HCT116 (cell line): ENCODE data around the gene TRMT2A. TPM values are rescaled to one million over a fixed set of nuclear protein-coding genes. Genes with fewer than 3 reads are reported as not detected.

Experiments used
- ATAC-seq: fragments of 200-7000 bp; cut with Tn5 transposase; 2 replicates; pipeline ENCODE4 v1.9.1; 2020; ENCODE audit warnings: mild to moderate bottlenecking, moderate library complexity
- BruUV-seq: library from RNA; stranded (reverse); fragments of 400-500 nt; replicated peaks from 2 replicates; lab custom pipeline; 2021; lab: Mats Ljungman, UMichigan
- CTCF ChIA-PET: fragments of 300-600 bp; sonication (Branson Sonifier 250); formaldehyde crosslinking; loops from one replicate; lab custom pipeline; 2021; ENCODE audit warnings: antibody characterized with exemption; lab: Charles Lee
- POLR2A ChIA-PET: fragments of 300-600, 350-600 bp; sonication (Branson Sonifier 250); formaldehyde crosslinking; loops from one replicate; lab custom pipeline; 2021; ENCODE audit warnings: antibody characterized with exemption; lab: Charles Lee
- RAD21 ChIA-PET, 2 experiments: fragments of 300-600 bp; sonication (Branson Sonifier 250); formaldehyde crosslinking; loops; one replicate each; lab custom pipeline; 2023; ENCODE audit warnings: low total read pairs in 2 of 2; ENCODE audit not compliant: uncharacterized antibody in 2 of 2, unreplicated experiment in 2 of 2, low non-redundant PET in 1 of 2; lab: Charles Lee
- DNase-seq: peaks from one replicate; pipeline ENCODE4 v3.0.0-alpha.2; 2010; ENCODE audit warnings: low read depth, low spot score
- H2AFZ ChIP-seq: fragments of 200-600 bp; shearing (Covaris generic), sonication (generic); 2 replicates; pipeline ENCODE4 v1.6.1; 2017; ENCODE audit warnings: low read depth, mixed run types, mixed read lengths, antibody characterized with exemption, low read length; ENCODE audit not compliant: poor library complexity, severe bottlenecking
- H3K27ac ChIP-seq: 2 replicates; pipeline ENCODE4 v1.5.1; 2012; ENCODE audit warnings: low read depth, low read length
- H3K27me3 ChIP-seq: fragments of 200-600 bp; sonication (generic); 2 replicates; pipeline ENCODE4 v1.6.1; 2016; ENCODE audit warnings: mixed run types, low read length, mixed read lengths; ENCODE audit not compliant: insufficient read depth
- H3K36me3 ChIP-seq, 2 experiments: fragments of 200-500 bp in 1 of 2; fragments of 200-600 bp in 1 of 2; sonication (Bioruptor generic) in 1 of 2; sonication (generic) in 1 of 2; 2 replicates each; pipeline versions ENCODE4 v1.5.1 to v1.6.1; 2014 to 2016; ENCODE audit warnings: low read length in 2 of 2, inconsistent platforms in 1 of 2, mixed read lengths in 1 of 2, mixed run types in 1 of 2; ENCODE audit not compliant: insufficient read depth in 2 of 2, control insufficient read depth in 1 of 2
- H3K4me1 ChIP-seq, 2 experiments: fragments of 200-600 bp in 1 of 2; sonication (generic) in 1 of 2; 2 replicates each; pipeline versions ENCODE4 v1.5.1 to v1.6.1; 2012 to 2017; ENCODE audit warnings: low read length in 2 of 2, inconsistent platforms in 1 of 2, mild to moderate bottlenecking in 1 of 2, mixed read lengths in 1 of 2, mixed run types in 1 of 2, moderate library complexity in 1 of 2; ENCODE audit not compliant: insufficient read depth in 2 of 2, control insufficient read depth in 1 of 2
- H3K4me2 ChIP-seq: fragments of 200-600 bp; sonication (generic); 2 replicates; pipeline ENCODE4 v1.6.1; 2017; ENCODE audit warnings: mixed run types, low read length, mixed read lengths
- H3K4me3 ChIP-seq, 2 experiments: fragments of 200-600 bp in 1 of 2; sonication (generic) in 1 of 2; replicated peaks in 1 of 2; 2 replicates each; pipeline ENCODE4 v1.5.1; 2011 to 2016; ENCODE audit warnings: low read length in 2 of 2, control low read depth in 1 of 2, low read depth in 1 of 2, mild to moderate bottlenecking in 1 of 2, mixed read lengths in 1 of 2, mixed run types in 1 of 2
- H3K79me2 ChIP-seq: fragments of 200-600 bp; sonication (generic); 2 replicates; pipeline ENCODE4 v1.6.1; 2017; ENCODE audit warnings: mild to moderate bottlenecking, mixed run types, low read length, moderate library complexity, mixed read lengths; ENCODE audit not compliant: insufficient read depth
- H3K9ac ChIP-seq: fragments of 200-600 bp; sonication (generic); 2 replicates; pipeline ENCODE4 v1.6.1; 2016; ENCODE audit warnings: low read length, mixed read lengths
- H3K9me2 ChIP-seq: fragments of 200-600 bp; sonication (generic), shearing (Covaris generic); 2 replicates; pipeline ENCODE4 v1.6.1; 2017; ENCODE audit warnings: mixed run types, mild to moderate bottlenecking, moderate library complexity; ENCODE audit not compliant: insufficient read depth
- H3K9me3 ChIP-seq, 2 experiments: fragments of 200-500 bp in 1 of 2; fragments of 200-600 bp in 1 of 2; sonication (Bioruptor generic) in 1 of 2; sonication (generic) in 1 of 2; 2 replicates each; pipeline ENCODE4 v1.6.1; 2014 to 2017; ENCODE audit warnings: low read length in 2 of 2, mixed read lengths in 2 of 2, inconsistent platforms in 1 of 2, low read depth in 1 of 2, mild to moderate bottlenecking in 1 of 2, mixed run types in 1 of 2, moderate library complexity in 1 of 2; ENCODE audit not compliant: control insufficient read depth in 1 of 2, insufficient read depth in 1 of 2
- H4K20me1 ChIP-seq: fragments of 200-600 bp; sonication (generic), shearing (Covaris generic); 2 replicates; pipeline ENCODE4 v1.6.1; 2017; ENCODE audit warnings: mixed run types, mild to moderate bottlenecking, moderate library complexity; ENCODE audit not compliant: insufficient read depth
- CTCF ChIP-seq, 3 experiments: fragments of 200-600 bp in 1 of 3; sonication (generic) in 1 of 3; IDR thresholded peaks in 2 of 3; conservative IDR thresholded peaks in 1 of 3; 2 replicates each; pipeline ENCODE4 v1.5.1; 2012 to 2017; ENCODE audit warnings: low read depth in 2 of 3, low read length in 2 of 3, antibody characterized with exemption in 1 of 3, borderline replicate concordance in 1 of 3, control low read depth in 1 of 3, mild to moderate bottlenecking in 1 of 3, mixed read lengths in 1 of 3, mixed run types in 1 of 3, moderate library complexity in 1 of 3; ENCODE audit not compliant: insufficient read depth in 1 of 3
- POLR2A ChIP-seq: IDR thresholded peaks from 2 replicates; pipeline ENCODE4 v1.7.0; 2011; ENCODE audit warnings: borderline replicate concordance; ENCODE audit not compliant: insufficient read depth, insufficient read length; ENCODE audit errors: extremely low read depth
- SIN3A ChIP-seq: IDR thresholded peaks from 2 replicates; pipeline ENCODE4 v1.6.1; 2012; ENCODE audit warnings: low read depth
- SP1 ChIP-seq: IDR thresholded peaks from 2 replicates; pipeline ENCODE4 v1.6.1; 2012; ENCODE audit warnings: low read depth
- SRF ChIP-seq: IDR thresholded peaks from 2 replicates; pipeline ENCODE4 v1.6.1; 2012; ENCODE audit warnings: low read depth
- TCF7L2 ChIP-seq: IDR thresholded peaks from 2 replicates; pipeline ENCODE4 v1.7.0; 2011; ENCODE audit warnings: borderline replicate concordance, inconsistent platforms; ENCODE audit not compliant: insufficient read depth, insufficient read length; ENCODE audit errors: extremely low read depth
- YY1 ChIP-seq: IDR thresholded peaks from 2 replicates; pipeline ENCODE4 v1.6.1; 2011; ENCODE audit warnings: low read length, low read depth, moderate library complexity, mild to moderate bottlenecking; ENCODE audit not compliant: insufficient replicate concordance; ENCODE audit errors: extremely low read depth
- ZBTB33 ChIP-seq: IDR thresholded peaks from 2 replicates; pipeline ENCODE4 v1.6.1; 2011; ENCODE audit warnings: mild to moderate bottlenecking, low read length, moderate library complexity; ENCODE audit not compliant: insufficient replicate concordance; ENCODE audit errors: extremely low read depth
- intact Hi-C: fragments of 100-400 bp; cut with micrococcal nuclease; formaldehyde crosslinking; loops from 2 replicates; pipeline ENCODE4 v1.10.0; 2022
- total RNA-seq: library from RNA; stranded (reverse); gene quantifications from one replicate; pipeline ENCODE4 v1.2.1, GENCODE V29; 2021; ENCODE audit not compliant: unreplicated experiment

Gene TRMT2A
- total RNA-seq, 1 experiment from 2014 or later = 67.3 TPM

GRCh38 chr22:20063271-20064139 is 53.5 kb downstream of the TRMT2A start:
- ATAC-seq (peak; percentile 48), DNase-seq (no peak)
- ChIA-PET POLR2A (interaction anchor here (0.8 kb wide), 1 partner anchor 79 kb away, joined by 4 read pairs; no protein-coding TSS in a partner anchor), RAD21 (no interaction called here), CTCF (interaction anchor here (0.8 kb wide), 1 partner anchor 14 kb away, joined by 3 read pairs; no protein-coding TSS in a partner anchor)
- H3K36me3 ChIP-seq = no peaks in the 10 kb centered on the region
- no peak overlapping the region for H3K9ac ChIP-seq
- no peak overlapping the region for H2AFZ ChIP-seq
- TF ChIP-seq SRF = no peak
- TF ChIP-seq POLR2A = no peak
- TF ChIP-seq CTCF (IDR thresholded peaks at IDR 0.05 in 2 of 3, conservative IDR thresholded peaks at IDR 0.05 in 1 of 3; ENCODE audit: borderline replicate concordance in 1 of 3, insufficient read depth in 1 of 3, low read depth in 2 of 3, low read length in 2 of 3) = 0 out of 6 replicates have a peak, but pooled peaks of 1 of the 3 experiments have one; percentile 10
- no peak for TF ChIP-seq YY1
- TF ChIP-seq ZBTB33 = no peak
- TF ChIP-seq SIN3A = no peak
- no peak for TF ChIP-seq TCF7L2
- TF ChIP-seq SP1 = no peak
- no peak overlapping the region for H3K4me3 ChIP-seq
- H3K79me2 ChIP-seq = no peaks in the 10 kb centered on the region
- BruUV-seq = no TSS peak
- no peaks in the 10 kb centered on the region for H3K9me3 ChIP-seq
- peaks cover 4 to 26% of the 10 kb centered on the region in 2 experiments for H3K4me1 ChIP-seq
- H4K20me1 ChIP-seq = no peaks in the 10 kb centered on the region
- H3K27ac ChIP-seq = no peak overlapping the region; the same call in 1 of the 2 replicates
- no peaks in the 10 kb centered on the region for H3K27me3 ChIP-seq
- H3K4me2 ChIP-seq = no peak overlapping the region
- no peaks in the 10 kb centered on the region for H3K9me2 ChIP-seq
- intact Hi-C loops = no loop called here
